ENCODE data around the gene TRIM8.

TRIM8 gene

DNA sequence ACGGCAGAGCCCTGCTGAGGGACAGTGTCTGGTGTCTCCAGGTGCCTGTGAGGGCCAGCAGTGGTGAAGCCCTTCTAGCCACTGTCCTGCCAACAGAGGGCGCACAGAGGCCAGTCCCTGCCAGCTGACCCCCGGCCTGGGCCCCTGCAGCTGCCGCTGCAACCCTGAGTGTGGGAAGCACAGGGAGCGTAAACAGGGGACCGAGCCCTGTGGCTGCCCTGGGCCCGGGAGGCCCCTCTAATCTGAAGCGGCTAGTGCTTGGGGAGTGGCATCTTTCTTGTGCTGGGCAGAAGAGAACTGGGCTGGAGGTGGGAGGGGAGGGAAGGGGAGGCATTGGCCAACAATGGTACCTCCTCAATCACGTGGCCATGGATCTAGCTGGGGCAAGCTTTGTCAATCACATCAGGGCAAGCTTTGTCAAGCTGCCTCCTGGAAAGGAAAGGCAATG, 34.6 kb downstream of the TRIM8 start:
- no peak overlapping the region for H3K9ac ChIP-seq (ENCODE audit: low read length)

GRCh38 chr10:102679596-102679995, 35.3 kb downstream of the TRIM8 start:
- Histone ChIP-seq H3K9ac (ENCODE audit: low read length) (no peak overlapping the region), H3K79me2 (ENCODE audit: insufficient read depth, low read length) (no peaks in the 10 kb centered on the region)

More for the DNA sequence above, 34.6 kb downstream of the TRIM8 start:
- Histone ChIP-seq H3K36me3 (ENCODE audit: low read length) (no peaks in the 10 kb centered on the region), H3K4me3 (ENCODE audit: insufficient read depth, low read length, poor library complexity, severe bottlenecking) (no peak overlapping the region), H3K27ac (ENCODE audit: low read depth, low read length) (no peak overlapping the region), H3K9me2 (replicated peaks; ENCODE audit: insufficient read depth, low read length) (no peaks in the 10 kb centered on the region), H3K79me2 (ENCODE audit: insufficient read depth, low read length) (no peaks in the 10 kb centered on the region), H2AFZ (ENCODE audit: low read depth, low read length, severe bottlenecking) (no peak overlapping the region), H3F3A (ENCODE audit: insufficient read depth) (no peaks in the 10 kb centered on the region), H3K4me2 (ENCODE audit: low read depth, low read length, poor library complexity, severe bottlenecking) (no peak overlapping the region), H3K27me3 (ENCODE audit: low read length) (no peaks in the 10 kb centered on the region), H3K9me3 (ENCODE audit: insufficient read depth, low read length) (no peaks in the 10 kb centered on the region), H4K20me1 (ENCODE audit: low read depth, low read length) (no peaks in the 10 kb centered on the region)
- no peak for TF ChIP-seq EZH2phosphoT487 (conservative IDR thresholded peaks at IDR 0.05; ENCODE audit: low read length)
- TF ChIP-seq, protein P1, sequence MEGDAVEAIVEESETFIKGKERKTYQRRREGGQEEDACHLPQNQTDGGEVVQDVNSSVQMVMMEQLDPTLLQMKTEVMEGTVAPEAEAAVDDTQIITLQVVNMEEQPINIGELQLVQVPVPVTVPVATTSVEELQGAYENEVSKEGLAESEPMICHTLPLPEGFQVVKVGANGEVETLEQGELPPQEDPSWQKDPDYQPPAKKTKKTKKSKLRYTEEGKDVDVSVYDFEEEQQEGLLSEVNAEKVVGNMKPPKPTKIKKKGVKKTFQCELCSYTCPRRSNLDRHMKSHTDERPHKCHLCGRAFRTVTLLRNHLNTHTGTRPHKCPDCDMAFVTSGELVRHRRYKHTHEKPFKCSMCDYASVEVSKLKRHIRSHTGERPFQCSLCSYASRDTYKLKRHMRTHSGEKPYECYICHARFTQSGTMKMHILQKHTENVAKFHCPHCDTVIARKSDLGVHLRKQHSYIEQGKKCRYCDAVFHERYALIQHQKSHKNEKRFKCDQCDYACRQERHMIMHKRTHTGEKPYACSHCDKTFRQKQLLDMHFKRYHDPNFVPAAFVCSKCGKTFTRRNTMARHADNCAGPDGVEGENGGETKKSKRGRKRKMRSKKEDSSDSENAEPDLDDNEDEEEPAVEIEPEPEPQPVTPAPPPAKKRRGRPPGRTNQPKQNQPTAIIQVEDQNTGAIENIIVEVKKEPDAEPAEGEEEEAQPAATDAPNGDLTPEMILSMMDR (IDR thresholded peaks at IDR 0.05; ENCODE audit: insufficient read depth, low read length, poor library complexity, severe bottlenecking), result peak; percentile 48

DNA sequence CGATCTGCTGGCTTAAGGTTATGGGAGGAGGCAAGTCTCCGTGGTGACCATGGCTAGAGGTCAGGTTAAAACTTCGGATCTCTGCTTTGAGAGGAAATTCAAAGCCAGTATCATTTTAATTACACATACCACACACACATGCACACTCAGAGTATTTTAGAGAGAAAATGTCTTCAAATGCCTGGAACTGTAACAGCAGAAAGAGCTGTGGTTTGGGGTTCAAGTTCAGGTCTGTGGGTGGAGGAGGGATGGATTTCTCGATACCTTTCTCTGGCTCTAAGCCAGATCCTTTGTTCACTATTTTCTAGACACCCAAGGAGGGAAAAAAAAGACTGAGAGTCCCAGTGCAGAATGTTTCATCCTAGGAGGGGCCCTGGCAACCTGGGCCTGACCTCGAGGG, 37.4 kb downstream of the TRIM8 start:
- Histone ChIP-seq H3K9me2 (replicated peaks; ENCODE audit: insufficient read depth, low read length) (no peaks in the 10 kb centered on the region), H3K36me3 (ENCODE audit: low read length) (no peaks in the 10 kb centered on the region), H3K4me3 (ENCODE audit: insufficient read depth, low read length, poor library complexity, severe bottlenecking) (no peak overlapping the region), H3K79me2 (ENCODE audit: insufficient read depth, low read length) (no peaks in the 10 kb centered on the region), H2AFZ (ENCODE audit: low read depth, low read length, severe bottlenecking) (no peak overlapping the region), H3K9me3 (ENCODE audit: insufficient read depth, low read length) (no peaks in the 10 kb centered on the region), H4K20me1 (ENCODE audit: low read depth, low read length) (no peaks in the 10 kb centered on the region), H3F3A (ENCODE audit: insufficient read depth) (no peaks in the 10 kb centered on the region), H3K4me2 (ENCODE audit: low read depth, low read length, poor library complexity, severe bottlenecking) (no peak overlapping the region), H3K9ac (ENCODE audit: low read length) (no peak overlapping the region), H3K27me3 (ENCODE audit: low read length) (no peaks in the 10 kb centered on the region), H3K27ac (ENCODE audit: low read depth, low read length) (no peak overlapping the region)
- no peak for TF ChIP-seq EZH2phosphoT487 (conservative IDR thresholded peaks at IDR 0.05; ENCODE audit: low read length)
- TF ChIP-seq, protein P1 (IDR thresholded peaks at IDR 0.05; ENCODE audit: insufficient read depth, low read length, poor library complexity, severe bottlenecking), result no peak

More at GRCh38 chr10:102679596-102679995, 35.3 kb downstream of the TRIM8 start:
- Histone ChIP-seq H3F3A (ENCODE audit: insufficient read depth) (no peaks in the 10 kb centered on the region), H3K27me3 (ENCODE audit: low read length) (no peaks in the 10 kb centered on the region), H3K4me3 (ENCODE audit: insufficient read depth, low read length, poor library complexity, severe bottlenecking) (no peak overlapping the region), H3K27ac (ENCODE audit: low read depth, low read length) (no peak overlapping the region), H3K9me3 (ENCODE audit: insufficient read depth, low read length) (no peaks in the 10 kb centered on the region), H3K36me3 (ENCODE audit: low read length) (no peaks in the 10 kb centered on the region), H2AFZ (ENCODE audit: low read depth, low read length, severe bottlenecking) (no peak overlapping the region), H3K9me2 (replicated peaks; ENCODE audit: insufficient read depth, low read length) (no peaks in the 10 kb centered on the region), H4K20me1 (ENCODE audit: low read depth, low read length) (no peaks in the 10 kb centered on the region), H3K4me2 (ENCODE audit: low read depth, low read length, poor library complexity, severe bottlenecking) (no peak overlapping the region)
- TF ChIP-seq, protein P1 (IDR thresholded peaks at IDR 0.05; ENCODE audit: insufficient read depth, low read length, poor library complexity, severe bottlenecking), result no peak
- no peak for TF ChIP-seq EZH2phosphoT487 (conservative IDR thresholded peaks at IDR 0.05; ENCODE audit: low read length)

All from SU-DHL-6 (cell line).